NT2/D1 (cell line): ENCODE data around the gene RDH5.

ENCODE experiments used
- DNase-seq: peaks from one replicate; pipeline ENCODE4 v3.0.0-alpha.2; 2011; ENCODE audit warnings: low read depth, low spot score
- H3K27me3 ChIP-seq: 2 replicates; pipeline ENCODE4 v1.6.0; 2011; ENCODE audit warnings: mild to moderate bottlenecking; ENCODE audit not compliant: insufficient read length, insufficient read depth
- H3K36me3 ChIP-seq: 2 replicates; pipeline ENCODE4 v1.6.1; 2011; ENCODE audit warnings: mild to moderate bottlenecking, low read length, mixed read lengths; ENCODE audit not compliant: insufficient read depth, insufficient read length
- H3K4me1 ChIP-seq: 2 replicates; pipeline ENCODE4 v1.5.1; 2011; ENCODE audit not compliant: insufficient read depth, insufficient read length
- H3K4me3 ChIP-seq: 2 replicates; pipeline ENCODE4 v1.5.1; 2011; ENCODE audit warnings: low read depth; ENCODE audit not compliant: insufficient read length
- H3K9ac ChIP-seq: 2 replicates; pipeline ENCODE4 v1.6.0; 2011; ENCODE audit warnings: low read depth; ENCODE audit not compliant: insufficient read length
- H3K9me3 ChIP-seq: 2 replicates; pipeline ENCODE4 v1.5.1; 2011; ENCODE audit warnings: mild to moderate bottlenecking, low read length; ENCODE audit not compliant: insufficient read depth
- SUZ12 ChIP-seq: IDR thresholded peaks from 2 replicates; pipeline ENCODE4 v1.6.1; 2011; ENCODE audit not compliant: insufficient read length, insufficient read depth; ENCODE audit errors: extremely low read depth
- YY1 ChIP-seq: IDR thresholded peaks from 2 replicates; pipeline ENCODE4 v1.6.1; 2011; ENCODE audit not compliant: insufficient read length, insufficient read depth
- ZNF274 ChIP-seq: IDR thresholded peaks from 2 replicates; pipeline ENCODE4 v1.6.1; 2011; ENCODE audit warnings: mild to moderate bottlenecking, low read depth, low read length

Gene RDH5

GRCh38 chr12:55692631-55693322 lies 27.4 kb upstream of the RDH5 start:
- TF ChIP-seq YY1 (no peak), SUZ12 (no peak), ZNF274 (no peak)
- H3K27me3 ChIP-seq = no peaks in the 10 kb centered on the region
- no peaks in the 10 kb centered on the region for H3K9me3 ChIP-seq
- H3K4me1 ChIP-seq = no peaks in the 10 kb centered on the region
- H3K36me3 ChIP-seq = peaks cover 62% of the 10 kb centered on the region
- H3K9ac ChIP-seq = no peak overlapping the region
- no peak overlapping the region for H3K4me3 ChIP-seq
- DNase-seq = no peak

DNA sequence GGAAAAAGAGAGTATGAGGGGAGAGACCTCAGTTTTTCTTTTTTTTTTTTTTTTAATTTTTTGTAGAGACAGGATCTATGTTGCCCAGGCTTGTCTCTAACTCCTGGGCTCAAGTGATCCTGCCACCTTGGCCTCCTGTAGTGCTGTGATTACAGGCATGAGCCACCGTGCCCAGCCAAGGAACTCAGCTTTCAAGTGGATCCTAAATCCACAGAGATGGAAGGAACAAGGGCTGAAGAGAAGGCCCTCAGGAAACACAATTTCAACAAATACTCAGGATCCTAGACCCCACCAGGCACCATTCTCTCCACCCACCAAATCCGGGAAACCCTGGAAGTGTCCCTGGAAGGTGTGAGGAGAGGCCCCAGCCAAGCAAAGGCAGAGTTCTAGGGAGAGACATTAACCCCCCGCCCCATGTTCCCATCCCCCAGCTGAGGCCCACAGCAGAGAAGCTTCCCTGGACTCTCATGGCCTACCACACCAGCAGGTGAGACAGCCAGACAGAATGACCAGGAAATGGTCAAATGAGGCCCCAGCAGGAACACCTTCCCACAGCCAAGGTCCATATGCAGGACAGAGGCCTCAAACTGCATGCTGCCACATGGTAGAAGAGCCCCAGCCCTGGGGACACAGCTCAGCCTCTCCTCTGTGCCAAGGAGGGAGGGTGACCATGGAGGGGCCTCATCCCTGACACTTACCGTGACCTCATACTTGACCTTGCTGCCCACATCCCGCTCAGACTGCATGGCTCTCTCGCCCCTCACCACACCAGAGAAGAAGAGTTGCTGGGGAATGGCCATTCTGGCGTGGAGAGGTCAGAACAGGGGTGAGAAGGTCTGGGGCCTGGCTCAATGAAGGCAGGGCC lies 26.6 kb upstream of the RDH5 start:
- H3K9me3 ChIP-seq = no peaks in the 10 kb centered on the region
- no peak for TF ChIP-seq YY1
- TF ChIP-seq SUZ12 = no peak
- no peak for TF ChIP-seq ZNF274
- no peak for DNase-seq
- no peaks in the 10 kb centered on the region for H3K4me1 ChIP-seq
- H3K4me3 ChIP-seq = no peak overlapping the region
- peaks cover 56% of the 10 kb centered on the region for H3K36me3 ChIP-seq
- no peaks in the 10 kb centered on the region for H3K27me3 ChIP-seq
- H3K9ac ChIP-seq = no peak overlapping the region

GRCh38 chr12:55694188-55694515 lies 26.0 kb upstream of the RDH5 start:
- no peak for DNase-seq
- Histone ChIP-seq H3K4me1 (no peaks in the 10 kb centered on the region), H3K4me3 (no peak overlapping the region), H3K9me3 (no peaks in the 10 kb centered on the region), H3K36me3 (peaks cover 54% of the 10 kb centered on the region), H3K27me3 (no peaks in the 10 kb centered on the region), H3K9ac (no peak overlapping the region)
- TF ChIP-seq ZNF274 = no peak
- TF ChIP-seq SUZ12 = no peak
- TF ChIP-seq YY1 = no peak

DNA sequence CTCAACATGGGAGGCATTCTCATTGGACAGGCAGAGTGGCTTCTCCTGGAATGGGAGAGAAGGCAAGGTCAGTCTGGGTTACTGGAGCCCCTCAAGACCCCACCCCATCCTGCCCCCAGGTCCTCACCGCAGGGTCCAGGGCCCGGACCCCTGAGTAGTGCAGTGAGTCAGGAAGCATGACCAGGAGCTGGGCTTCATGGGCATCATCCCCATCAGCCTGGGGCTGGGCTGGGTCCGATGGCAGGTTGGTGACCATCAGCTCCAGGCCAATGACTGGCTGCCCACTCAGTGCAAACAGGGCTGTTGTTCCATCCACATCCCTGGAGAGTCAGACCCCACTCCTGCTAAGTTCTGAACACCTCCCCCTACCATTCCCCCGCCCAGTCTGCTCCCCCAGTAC lies 25.5 kb upstream of the RDH5 start:
- H3K4me3 ChIP-seq = no peak overlapping the region
- peaks cover 54% of the 10 kb centered on the region for H3K36me3 ChIP-seq
- DNase-seq = no peak
- no peaks in the 10 kb centered on the region for H3K27me3 ChIP-seq
- H3K9ac ChIP-seq = no peak overlapping the region
- TF ChIP-seq ZNF274 = no peak
- no peak for TF ChIP-seq SUZ12
- TF ChIP-seq YY1 = no peak
- no peaks in the 10 kb centered on the region for H3K9me3 ChIP-seq
- H3K4me1 ChIP-seq = no peaks in the 10 kb centered on the region

DNA sequence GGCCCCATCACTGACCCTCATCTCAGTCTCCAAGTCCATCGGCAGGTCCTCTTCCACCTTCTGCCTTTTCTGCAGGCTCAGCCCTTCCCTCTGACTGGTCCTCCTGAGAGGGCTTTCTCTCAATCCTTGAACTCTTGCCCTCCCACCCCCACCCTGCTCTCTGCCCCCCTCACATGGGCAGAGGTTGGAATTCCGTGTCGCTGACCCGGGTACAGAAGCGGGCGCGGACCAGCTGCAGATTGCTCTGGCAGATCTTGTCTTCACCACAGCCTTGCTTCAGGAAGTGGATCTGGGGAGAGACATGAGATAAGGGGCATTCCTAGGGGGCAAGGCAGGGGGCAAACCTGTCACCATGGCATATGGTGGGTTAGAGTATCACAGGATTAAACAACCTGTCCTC lies 24.8 kb upstream of the RDH5 start:
- peaks cover 54% of the 10 kb centered on the region for H3K36me3 ChIP-seq
- no peaks in the 10 kb centered on the region for H3K27me3 ChIP-seq

GRCh38 chr12:55696141-55696540 lies 24.1 kb upstream of the RDH5 start:
- TF ChIP-seq ZNF274 (no peak), SUZ12 (no peak), YY1 (no peak)
- no peaks in the 10 kb centered on the region for H3K9me3 ChIP-seq
- no peaks in the 10 kb centered on the region for H3K27me3 ChIP-seq
- H3K4me1 ChIP-seq = no peaks in the 10 kb centered on the region
- no peak for DNase-seq
- H3K36me3 ChIP-seq = peaks cover 62% of the 10 kb centered on the region
- H3K4me3 ChIP-seq = no peak overlapping the region
- no peak overlapping the region for H3K9ac ChIP-seq

More for the DNA sequence above, 24.8 kb upstream of the RDH5 start:
- DNase-seq = no peak
- TF ChIP-seq YY1 (no peak), SUZ12 (no peak), ZNF274 (no peak)
- Histone ChIP-seq H3K4me1 (no peaks in the 10 kb centered on the region), H3K9ac (no peak overlapping the region), H3K4me3 (no peak overlapping the region), H3K9me3 (no peaks in the 10 kb centered on the region)

GRCh38 chr12:55696796-55697462 lies 23.3 kb upstream of the RDH5 start:
- no peak for DNase-seq
- TF ChIP-seq YY1 = no peak
- no peak for TF ChIP-seq SUZ12
- TF ChIP-seq ZNF274 = no peak
- Histone ChIP-seq H3K4me3 (no peak overlapping the region), H3K9ac (no peak overlapping the region), H3K4me1 (no peaks in the 10 kb centered on the region), H3K9me3 (no peaks in the 10 kb centered on the region), H3K36me3 (peaks cover 59% of the 10 kb centered on the region), H3K27me3 (no peaks in the 10 kb centered on the region)
